T-helper 2 cell treated with Interferon-gamma antibody and Interleukin-4, amounts not matched to agents 5 μg/mL and 100 μg/mL, for 36 hours (primary cell): ENCODE data around the gene LRRN3.

Experiments
- DNase-seq: peaks from one replicate; pipeline ENCODE4 v3.0.0; 2021; ENCODE audit warnings: low spot score
- H3K27ac Mint-ChIP-seq: one replicate; pipeline ENCODE4 v1.8.0; 2021; ENCODE audit warnings: mild to moderate bottlenecking, mixed read lengths
- H3K27me3 Mint-ChIP-seq: one replicate; pipeline ENCODE4 v1.8.0; 2021; ENCODE audit warnings: low read depth, mixed read lengths
- H3K36me3 Mint-ChIP-seq: one replicate; pipeline ENCODE4 v1.8.0; 2021; ENCODE audit warnings: low read depth, mixed read lengths
- H3K4me1 Mint-ChIP-seq: one replicate; pipeline ENCODE4 v1.8.0; 2021; ENCODE audit warnings: low read depth, mixed read lengths
- H3K4me3 Mint-ChIP-seq: one replicate; pipeline ENCODE4 v1.8.0; 2022; ENCODE audit warnings: mild to moderate bottlenecking, moderate library complexity, mixed read lengths
- H3K9me3 Mint-ChIP-seq: one replicate; pipeline ENCODE4 v1.8.0; 2021; ENCODE audit warnings: mixed read lengths

Gene LRRN3

DNA sequence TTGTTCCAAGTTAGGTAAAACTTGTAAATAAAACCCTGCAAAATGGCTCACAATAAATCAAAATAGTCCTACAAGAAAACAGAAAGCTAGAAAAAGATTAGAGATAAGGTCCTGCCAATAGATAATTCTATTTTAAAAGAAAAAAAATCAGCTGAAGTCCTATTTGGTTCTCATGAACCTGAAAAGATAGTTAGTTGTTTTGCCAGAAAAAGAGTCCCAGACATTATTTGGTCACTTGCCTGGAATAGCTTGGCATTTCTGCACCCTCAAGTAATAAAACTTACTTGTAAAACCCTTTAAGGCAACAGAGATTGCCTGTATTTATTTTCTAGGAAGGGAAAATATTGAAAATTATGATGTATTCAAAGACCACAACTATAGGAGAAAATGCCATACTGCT lies 47.7 kb downstream of the LRRN3 start:
- Mint-ChIP-seq H3K4me3 (peak overlapping the region; percentile 45), H3K4me1 (peaks cover 18% of the 10 kb centered on the region), H3K27me3 (no peaks in the 10 kb centered on the region), H3K36me3 (no peaks in the 10 kb centered on the region), H3K27ac (peak overlapping the region; percentile 68), H3K9me3 (no peaks in the 10 kb centered on the region)
- no peak for DNase-seq

DNA sequence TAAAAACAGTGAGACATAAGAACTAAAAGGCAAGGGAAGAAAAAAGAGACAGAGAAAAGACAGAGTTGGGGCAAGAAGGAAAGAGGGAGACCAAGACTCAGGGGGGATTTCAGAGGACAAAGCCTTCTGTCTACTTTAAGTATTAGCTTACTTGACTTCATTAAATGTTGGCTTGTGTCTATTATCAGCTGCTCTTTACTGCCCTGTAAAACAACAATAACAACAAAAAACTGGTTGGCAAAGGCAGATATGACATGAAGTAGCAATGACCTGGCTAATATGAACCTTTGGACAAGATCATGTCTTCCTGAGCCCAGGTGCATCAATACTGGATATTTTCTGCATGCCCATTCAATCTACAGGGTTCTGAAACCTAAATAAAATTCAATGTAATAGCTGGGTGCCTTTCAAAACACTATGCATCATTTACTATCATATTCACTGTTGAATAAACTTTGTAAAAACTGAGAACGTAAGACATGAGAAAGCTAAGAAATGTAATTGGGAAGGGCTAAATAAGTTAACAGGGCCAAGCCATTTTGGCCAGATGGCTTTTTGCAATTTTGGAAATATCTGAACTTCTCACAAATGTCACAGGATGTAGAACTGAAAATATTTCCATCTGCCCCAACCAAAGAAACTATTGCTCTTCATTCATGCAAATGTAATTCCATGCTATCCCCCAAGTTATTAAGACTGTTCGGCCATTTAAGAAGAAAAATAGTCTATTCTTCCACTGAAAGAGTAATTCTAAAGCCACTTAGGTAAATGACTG lies 49.4 kb downstream of the LRRN3 start:
- no peak overlapping the region for H3K27ac Mint-ChIP-seq
- H3K27me3 Mint-ChIP-seq, result no peaks in the 10 kb centered on the region
- DNase-seq, result no peak
- no peak overlapping the region for H3K4me3 Mint-ChIP-seq
- peaks cover 18% of the 10 kb centered on the region for H3K4me1 Mint-ChIP-seq
- H3K36me3 Mint-ChIP-seq, result no peaks in the 10 kb centered on the region
- no peaks in the 10 kb centered on the region for H3K9me3 Mint-ChIP-seq

DNA sequence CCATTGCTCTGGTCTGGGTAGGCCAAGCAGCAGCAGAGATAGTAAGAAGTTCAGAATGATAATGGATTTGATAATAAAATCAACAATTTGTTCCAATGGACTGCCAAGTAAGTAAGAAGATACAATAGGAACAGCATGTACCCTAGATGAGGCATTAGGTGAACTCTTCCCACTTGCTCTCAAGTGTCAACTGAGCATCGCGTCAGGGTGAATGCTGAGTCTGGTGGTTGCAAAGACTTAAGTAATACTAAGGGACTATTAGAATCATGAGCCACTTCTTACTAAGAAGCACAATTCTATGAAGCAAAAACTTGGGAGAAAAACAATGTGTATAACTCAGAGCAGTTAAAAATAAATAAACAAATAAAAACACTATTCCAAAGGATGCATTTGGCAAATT lies 54.5 kb downstream of the LRRN3 start:
- Mint-ChIP-seq H3K27me3 (no peaks in the 10 kb centered on the region), H3K4me1 (no peaks in the 10 kb centered on the region), H3K4me3 (no peak overlapping the region), H3K27ac (no peak overlapping the region), H3K36me3 (no peaks in the 10 kb centered on the region), H3K9me3 (no peaks in the 10 kb centered on the region)
- no peak for DNase-seq

DNA sequence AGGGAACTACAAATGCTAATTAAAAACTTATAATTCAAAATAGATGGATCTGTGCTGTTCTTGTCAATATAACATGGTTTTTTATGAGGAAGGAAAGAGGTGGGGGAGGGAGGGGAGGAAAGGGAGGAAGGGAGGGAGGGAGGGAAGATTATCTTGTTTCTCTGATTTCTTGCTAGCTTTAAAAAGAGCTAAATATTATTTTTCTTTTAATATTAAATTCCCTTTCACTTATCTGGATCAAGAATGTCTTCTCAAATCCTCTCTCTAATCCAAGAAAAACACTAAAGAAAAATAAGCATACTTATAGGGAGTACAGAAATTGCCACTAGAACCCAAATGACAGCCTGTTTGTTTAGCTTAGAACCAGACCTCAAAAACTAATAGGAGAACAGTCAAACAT lies 55.2 kb downstream of the LRRN3 start:
- Mint-ChIP-seq H3K4me1 (no peaks in the 10 kb centered on the region), H3K27me3 (no peaks in the 10 kb centered on the region), H3K4me3 (no peak overlapping the region), H3K27ac (no peak overlapping the region), H3K36me3 (no peaks in the 10 kb centered on the region), H3K9me3 (no peaks in the 10 kb centered on the region)
- DNase-seq, result no peak

DNA sequence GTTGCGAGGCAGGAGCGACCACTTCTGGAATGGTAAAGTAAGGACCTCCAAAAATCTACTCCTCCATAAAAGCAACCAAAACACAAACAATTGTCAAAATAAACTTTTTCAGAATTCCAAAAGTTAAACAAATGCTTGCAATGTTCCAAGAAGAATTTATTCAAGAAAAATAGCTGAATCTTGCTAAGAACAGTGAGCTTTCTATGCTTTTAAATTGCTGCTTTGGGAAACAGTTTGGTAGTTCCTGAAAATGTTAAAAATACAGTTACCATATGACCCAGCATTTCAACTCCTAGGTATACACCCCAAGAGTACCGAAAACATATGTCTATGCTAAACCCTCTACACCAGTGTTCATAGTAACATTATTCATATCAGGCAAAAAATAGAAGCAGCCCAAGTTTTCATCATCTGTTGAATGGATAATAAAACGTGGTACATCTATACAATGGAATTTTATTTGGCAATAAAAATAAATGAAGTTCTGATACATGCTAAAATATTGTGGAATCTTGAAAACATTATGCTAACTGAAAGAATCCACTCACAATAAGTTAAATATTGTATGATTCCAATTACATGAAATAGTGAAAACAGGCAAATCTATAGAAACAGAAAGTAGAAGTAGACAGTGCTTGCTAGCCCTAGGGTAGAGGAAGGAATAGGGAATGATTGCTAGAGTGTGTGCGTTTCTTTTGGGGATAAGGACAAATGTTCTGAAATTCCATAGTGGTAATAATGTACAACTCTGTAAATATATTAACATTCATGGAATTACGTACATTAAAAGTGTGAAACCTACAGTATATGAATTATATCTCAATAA lies 57.0 kb downstream of the LRRN3 start:
- DNase-seq, result no peak
- Mint-ChIP-seq H3K4me3 (no peak overlapping the region), H3K36me3 (no peaks in the 10 kb centered on the region), H3K27ac (no peak overlapping the region), H3K9me3 (no peaks in the 10 kb centered on the region), H3K27me3 (no peaks in the 10 kb centered on the region), H3K4me1 (no peaks in the 10 kb centered on the region)

DNA sequence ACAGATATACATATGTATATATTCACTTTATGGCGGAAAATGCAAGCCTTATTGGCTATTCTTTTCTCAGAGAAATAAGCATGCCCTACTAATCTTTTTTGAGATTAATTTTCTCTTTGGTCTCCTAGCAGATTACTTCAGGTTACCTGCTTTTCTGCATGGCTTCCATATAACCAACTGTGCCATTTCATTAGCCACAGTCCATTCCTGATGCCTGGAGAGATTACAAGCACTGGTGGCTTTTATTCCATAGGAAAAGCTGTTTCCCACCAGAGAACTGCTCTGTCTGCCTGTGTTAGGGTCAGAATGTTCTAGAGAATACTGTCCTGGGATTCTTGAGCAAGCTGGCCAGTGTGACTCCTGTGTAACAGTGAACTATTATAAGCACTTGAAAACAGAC lies 59.8 kb downstream of the LRRN3 start:
- Mint-ChIP-seq H3K4me3 (no peak overlapping the region), H3K36me3 (no peaks in the 10 kb centered on the region), H3K27me3 (no peaks in the 10 kb centered on the region), H3K9me3 (no peaks in the 10 kb centered on the region), H3K27ac (no peak overlapping the region), H3K4me1 (no peaks in the 10 kb centered on the region)
- DNase-seq, result no peak

DNA sequence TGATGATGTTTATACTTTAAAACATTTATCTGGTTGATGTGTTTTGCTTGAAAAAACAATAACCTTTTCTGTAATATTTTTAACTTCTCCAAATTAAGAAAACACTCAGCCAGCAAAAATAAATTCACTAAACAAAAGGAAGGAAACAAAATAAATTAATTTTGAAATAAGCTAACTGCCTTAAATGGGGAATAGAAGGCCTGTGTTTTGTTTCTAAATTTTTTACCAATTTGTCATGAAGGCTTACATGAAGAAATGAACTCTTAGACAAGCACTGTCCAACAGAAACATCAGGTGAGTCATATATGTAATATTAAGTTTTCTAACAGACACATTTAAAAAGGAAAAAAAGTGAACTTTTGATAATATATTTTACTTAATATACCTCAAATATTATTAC lies 68.5 kb downstream of the LRRN3 start:
- DNase-seq, result no peak

DNA sequence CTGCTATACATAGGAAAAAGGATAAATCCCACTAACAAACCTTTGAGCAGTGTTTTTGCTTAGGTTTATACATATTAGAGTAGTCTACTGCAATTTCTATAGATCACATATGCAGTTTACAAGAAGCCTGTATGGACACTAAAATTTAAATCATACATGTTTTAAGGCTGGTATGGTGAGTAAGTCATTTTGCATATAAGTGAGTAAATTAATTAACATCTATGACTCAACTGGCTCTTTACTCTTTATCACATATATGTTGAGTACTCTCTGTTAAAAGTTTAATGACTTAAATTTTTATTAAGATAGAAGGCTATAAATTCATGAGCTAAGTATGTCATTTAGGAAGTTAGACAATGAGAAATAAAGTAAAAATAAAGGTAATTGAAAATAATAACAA lies 69.4 kb downstream of the LRRN3 start:
- no peaks in the 10 kb centered on the region for H3K36me3 Mint-ChIP-seq
- no peak for DNase-seq
- H3K4me3 Mint-ChIP-seq, result no peak overlapping the region
- H3K4me1 Mint-ChIP-seq, result peaks cover 8% of the 10 kb centered on the region
- no peak overlapping the region for H3K27ac Mint-ChIP-seq
- H3K27me3 Mint-ChIP-seq, result no peaks in the 10 kb centered on the region
- H3K9me3 Mint-ChIP-seq, result no peaks in the 10 kb centered on the region

More for the DNA sequence above, 68.5 kb downstream of the LRRN3 start:
- H3K27ac Mint-ChIP-seq, result no peak overlapping the region
- H3K4me1 Mint-ChIP-seq, result peaks cover 8% of the 10 kb centered on the region
- H3K4me3 Mint-ChIP-seq, result no peak overlapping the region
- H3K27me3 Mint-ChIP-seq, result no peaks in the 10 kb centered on the region
- H3K36me3 Mint-ChIP-seq, result no peaks in the 10 kb centered on the region
- H3K9me3 Mint-ChIP-seq, result no peaks in the 10 kb centered on the region

DNA sequence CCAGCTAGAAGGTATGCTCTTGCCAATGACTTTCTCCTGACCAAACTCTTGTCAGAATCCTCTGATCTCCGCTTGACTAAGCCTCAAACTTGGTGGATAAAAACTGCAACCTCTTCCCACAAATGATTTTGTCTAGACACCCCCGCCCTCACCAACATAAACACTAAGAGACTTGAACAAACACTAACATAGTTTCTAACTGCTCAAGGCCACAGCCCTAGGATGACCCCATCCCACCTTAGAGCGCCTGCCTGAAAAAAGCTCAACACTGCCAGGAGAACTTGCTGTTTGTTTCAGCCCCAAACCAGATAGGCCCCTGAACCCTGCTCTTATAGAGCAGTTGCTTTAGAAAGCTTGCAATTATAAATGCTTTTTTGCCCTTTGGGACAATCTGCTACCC lies 71.8 kb downstream of the LRRN3 start:
- Mint-ChIP-seq H3K27ac (no peak overlapping the region), H3K27me3 (no peaks in the 10 kb centered on the region), H3K4me1 (no peaks in the 10 kb centered on the region), H3K4me3 (no peak overlapping the region), H3K9me3 (no peaks in the 10 kb centered on the region), H3K36me3 (no peaks in the 10 kb centered on the region)
- no peak for DNase-seq

DNA sequence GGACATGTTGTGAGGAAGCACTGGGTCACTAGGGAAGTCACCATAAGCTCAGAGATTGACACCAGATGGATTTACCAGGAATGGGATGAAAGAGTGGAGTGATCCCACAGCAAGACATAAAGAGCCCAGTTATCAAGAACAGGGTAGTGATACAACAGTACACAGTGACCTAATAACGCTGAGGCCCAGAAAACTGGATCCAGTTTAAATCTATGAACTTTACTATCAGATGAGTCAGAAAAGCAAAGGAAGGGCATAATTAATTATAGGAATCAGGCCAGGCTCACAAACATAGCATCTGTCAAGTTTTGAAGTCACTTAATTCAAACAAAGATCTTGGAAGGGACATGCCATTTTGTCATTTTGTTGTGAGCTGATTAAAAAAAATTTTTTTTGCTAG lies 73.5 kb downstream of the LRRN3 start:
- DNase-seq, result no peak

DNA sequence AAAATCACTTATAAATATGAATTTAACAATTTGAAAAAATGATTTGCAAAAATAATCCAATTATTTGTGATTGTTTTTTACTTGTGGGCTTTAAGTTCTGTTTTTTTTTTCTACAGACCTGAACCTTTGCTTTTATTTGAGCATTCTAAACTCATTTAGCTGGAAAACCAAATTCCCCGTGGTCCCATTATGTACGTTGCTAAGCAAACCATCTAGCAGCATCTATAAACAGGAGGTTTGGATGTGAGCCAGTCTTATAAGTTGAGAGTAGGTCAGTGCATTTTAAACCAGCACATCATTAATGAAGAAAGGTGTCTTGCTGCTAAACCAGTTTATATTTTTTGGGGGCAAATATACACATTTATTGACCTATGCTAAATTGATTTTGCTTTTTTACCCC lies 77.3 kb downstream of the LRRN3 start:
- Mint-ChIP-seq H3K4me3 (no peak overlapping the region), H3K27ac (no peak overlapping the region), H3K36me3 (no peaks in the 10 kb centered on the region), H3K4me1 (no peaks in the 10 kb centered on the region), H3K27me3 (no peaks in the 10 kb centered on the region), H3K9me3 (no peaks in the 10 kb centered on the region)
- no peak for DNase-seq

More for the DNA sequence above, 73.5 kb downstream of the LRRN3 start:
- Mint-ChIP-seq H3K36me3 (no peaks in the 10 kb centered on the region), H3K4me1 (no peaks in the 10 kb centered on the region), H3K27me3 (no peaks in the 10 kb centered on the region), H3K4me3 (no peak overlapping the region), H3K27ac (no peak overlapping the region), H3K9me3 (no peaks in the 10 kb centered on the region)

DNA sequence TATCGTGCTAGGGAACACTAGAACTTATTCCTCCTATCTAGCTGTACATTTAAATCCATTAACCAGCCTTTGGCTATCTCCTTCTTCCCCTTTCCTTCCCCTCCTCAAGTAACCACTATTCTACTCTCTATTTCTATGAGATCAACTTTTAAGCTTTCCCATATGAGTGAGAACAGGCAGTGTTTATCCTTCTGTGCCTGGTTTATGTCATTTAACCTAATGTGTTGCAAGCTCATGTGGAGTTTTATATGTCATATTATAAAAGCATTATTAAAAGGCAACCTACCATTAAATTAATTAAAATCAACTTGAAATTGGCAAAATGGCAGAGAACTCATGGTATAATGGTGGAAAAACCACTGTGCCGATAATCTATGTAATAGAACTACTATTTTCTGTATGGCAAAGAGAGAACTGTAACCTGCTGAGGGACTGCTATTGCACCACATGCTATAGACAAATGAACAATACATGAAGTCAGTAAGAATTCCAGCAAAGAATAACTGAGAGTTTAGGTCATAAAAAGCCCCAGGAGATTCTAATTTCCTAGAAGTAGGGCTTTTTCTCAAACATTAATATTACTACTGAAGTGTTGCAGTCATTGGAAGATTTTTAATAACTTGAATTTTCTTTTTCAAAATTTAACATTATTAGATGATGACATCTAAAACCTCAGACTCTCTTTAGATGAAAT lies 81.8 kb downstream of the LRRN3 start:
- H3K4me1 Mint-ChIP-seq, result peaks cover 10% of the 10 kb centered on the region
- no peak overlapping the region for H3K27ac Mint-ChIP-seq
- no peaks in the 10 kb centered on the region for H3K27me3 Mint-ChIP-seq
- no peaks in the 10 kb centered on the region for H3K9me3 Mint-ChIP-seq
- no peaks in the 10 kb centered on the region for H3K36me3 Mint-ChIP-seq
- H3K4me3 Mint-ChIP-seq, result no peak overlapping the region
- DNase-seq, result no peak

DNA sequence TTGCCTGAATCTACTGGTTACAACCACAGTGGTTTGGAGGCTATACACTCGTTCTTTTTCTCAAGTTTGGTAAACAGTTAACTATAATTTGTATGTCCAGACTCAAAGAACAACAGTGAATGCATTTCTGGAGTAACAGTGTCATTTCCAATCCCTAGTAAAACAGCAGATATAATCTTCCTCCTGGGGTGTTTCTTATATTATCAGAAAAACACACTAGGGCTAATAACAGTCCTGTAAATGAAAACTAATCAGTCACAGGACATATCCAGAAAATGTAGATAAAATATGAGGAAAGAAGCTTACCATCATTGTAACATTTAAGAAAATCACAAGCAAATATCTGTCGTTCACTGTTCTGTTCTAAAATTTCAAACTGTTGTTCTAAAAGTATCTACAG lies 82.6 kb downstream of the LRRN3 start:
- Mint-ChIP-seq H3K4me3 (no peak overlapping the region), H3K4me1 (peaks cover 10% of the 10 kb centered on the region), H3K27me3 (no peaks in the 10 kb centered on the region), H3K36me3 (no peaks in the 10 kb centered on the region), H3K9me3 (no peaks in the 10 kb centered on the region), H3K27ac (no peak overlapping the region)
- DNase-seq, result no peak

DNA sequence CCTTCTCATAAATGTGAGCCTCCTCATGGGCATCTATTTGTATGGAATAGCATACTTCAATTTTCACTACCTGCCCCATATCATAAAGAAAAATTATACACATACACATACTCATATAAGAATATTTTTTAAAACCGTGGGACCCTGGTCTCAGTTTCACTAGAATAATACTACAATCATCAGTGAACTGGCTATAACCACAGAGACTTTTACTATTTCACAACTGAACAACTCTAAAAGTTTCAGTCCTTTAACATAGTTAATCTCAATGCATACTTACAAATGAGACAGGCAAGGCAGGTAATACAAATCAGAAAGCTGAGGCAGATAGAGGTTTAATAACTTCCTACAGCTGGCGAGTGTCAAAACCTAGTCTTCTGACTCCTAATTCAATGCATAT lies 83.1 kb downstream of the LRRN3 start:
- Mint-ChIP-seq H3K27me3 (no peaks in the 10 kb centered on the region), H3K27ac (no peak overlapping the region), H3K36me3 (no peaks in the 10 kb centered on the region), H3K4me1 (peaks cover 10% of the 10 kb centered on the region), H3K4me3 (no peak overlapping the region), H3K9me3 (no peaks in the 10 kb centered on the region)
- DNase-seq, result no peak
